ENCODE data around the gene UBXN10. TPM values are rescaled to one million over a fixed set of nuclear protein-coding genes. Genes with fewer than 3 reads are reported as not detected.

UBXN10 gene
- total and polyA plus RNA-seq, 2 of the 4 experiments (the other 2 are of a cell fraction), result not detected

DNA sequence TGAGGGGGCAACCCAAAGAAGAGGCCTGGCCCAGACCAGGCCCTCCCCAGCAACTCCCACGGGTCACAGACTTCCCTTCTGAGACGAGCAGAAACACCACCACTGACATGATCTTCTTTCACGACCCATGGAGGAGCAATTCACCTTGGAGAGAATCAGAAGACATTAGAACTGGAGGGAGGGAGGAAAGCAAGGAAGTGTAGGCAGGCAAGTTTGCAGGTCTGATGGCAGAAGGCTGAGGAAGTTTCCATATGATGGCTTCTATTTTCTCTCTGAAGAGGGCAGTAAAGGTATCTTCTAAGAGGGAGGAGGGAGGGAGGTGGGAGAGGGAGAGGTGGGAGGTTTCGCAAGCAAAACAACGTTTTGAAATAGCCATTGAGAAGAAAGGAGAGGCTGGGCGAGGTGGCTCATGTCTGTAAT, 1.4 kb upstream of the UBXN10 start:
- dilution Hi-C loops (cut with HindIII; ENCODE audit: low sequenced_read_pairs, unreplicated experiment) (no loop called here), in situ Hi-C loops (cut with MboI; ENCODE audit: low sequenced_read_pairs) (no loop called here), intact Hi-C loops (cut with micrococcal nuclease) (no loop called here)
- Histone ChIP-seq H2BK20ac (ENCODE audit: low read depth, low read length) (no peak overlapping the region), H3K18ac (ENCODE audit: low read depth, low read length) (no peak overlapping the region), H3K4me1 (ENCODE audit: control insufficient read depth, insufficient read depth, low read length) (no peaks in the 10 kb centered on the region), H3K56ac (ENCODE audit: extremely low read depth, insufficient read depth, low read length) (no peak overlapping the region), H2BK5ac (ENCODE audit: low read depth, low read length, poor library complexity, severe bottlenecking) (no peak overlapping the region), H2BK120ac (ENCODE audit: low read depth, low read length) (no peak overlapping the region), H3K36me3 (ENCODE audit: control insufficient read depth, insufficient read depth, low read length) (no peaks in the 10 kb centered on the region), H3K4me2 (ENCODE audit: low read depth, low read length) (no peak overlapping the region), H2AK5ac (ENCODE audit: low read depth, low read length) (no peak overlapping the region), H4K91ac (ENCODE audit: insufficient read depth, low read depth, low read length) (no peak overlapping the region), H3K14ac (replicated peaks; ENCODE audit: low read depth, low read length) (no peak overlapping the region), H4K5ac (ENCODE audit: low read depth, low read length) (no peak overlapping the region), H2BK15ac (ENCODE audit: low read depth, low read length) (no peak overlapping the region), H4K8ac (ENCODE audit: low read depth in 2 of 2, low read length in 2 of 2) (no peak overlapping the region), H3K9me3 (ENCODE audit: control insufficient read depth, insufficient read depth, low read length) (peaks cover 4% of the 10 kb centered on the region; the same call in 1 of the 2 replicates), H2AFZ (replicated peaks; ENCODE audit: low read length, poor library complexity) (peak overlapping the region; percentile 58), H4K20me1 (ENCODE audit: insufficient read depth, low read length) (no peaks in the 10 kb centered on the region), H3K4ac (ENCODE audit: low read depth, low read length) (no peak overlapping the region), H3K27ac (ENCODE audit: insufficient read depth, low read length) (no peak overlapping the region), H3K27me3 (ENCODE audit: control insufficient read depth, insufficient read depth, low read length) (peaks cover 54% of the 10 kb centered on the region), H3K23ac (ENCODE audit: low read depth, low read length) (no peak overlapping the region), H3K4me3 (ENCODE audit: insufficient read depth, low read depth, low read length) (no peak overlapping the region), H3K9me1 (ENCODE audit: insufficient read depth, low read length) (no peaks in the 10 kb centered on the region), H3K9ac (ENCODE audit: low read depth, low read length) (no peak overlapping the region), H2AK9ac (replicated peaks; ENCODE audit: low read depth, low read length, poor library complexity) (no peak overlapping the region), H3K79me1 (ENCODE audit: low read depth in 1 of 2, low read length in 2 of 2) (no peaks in the 10 kb centered on the region)
- no peak for ATAC-seq (ENCODE audit: low read depth)
- POLR2A ChIA-PET (ENCODE audit: unreplicated experiment), result no interaction called here
- no peak for DNase-seq
- CTCF ChIA-PET, result no interaction called here
- no CpG with 5 or more reads among the region's 6 CpGs for WGBS, 2 experiments (ENCODE audit: extremely low coverage in 2 of 2, insufficient read length in 1 of 2)
- no peak for TF ChIP-seq NFE2L2 (IDR thresholded peaks at IDR 0.05; ENCODE audit: low read depth, low read length)
- TF ChIP-seq MAFK (IDR thresholded peaks at IDR 0.05; ENCODE audit: low read depth, low read length), result no peak
- TF ChIP-seq, protein P1, sequence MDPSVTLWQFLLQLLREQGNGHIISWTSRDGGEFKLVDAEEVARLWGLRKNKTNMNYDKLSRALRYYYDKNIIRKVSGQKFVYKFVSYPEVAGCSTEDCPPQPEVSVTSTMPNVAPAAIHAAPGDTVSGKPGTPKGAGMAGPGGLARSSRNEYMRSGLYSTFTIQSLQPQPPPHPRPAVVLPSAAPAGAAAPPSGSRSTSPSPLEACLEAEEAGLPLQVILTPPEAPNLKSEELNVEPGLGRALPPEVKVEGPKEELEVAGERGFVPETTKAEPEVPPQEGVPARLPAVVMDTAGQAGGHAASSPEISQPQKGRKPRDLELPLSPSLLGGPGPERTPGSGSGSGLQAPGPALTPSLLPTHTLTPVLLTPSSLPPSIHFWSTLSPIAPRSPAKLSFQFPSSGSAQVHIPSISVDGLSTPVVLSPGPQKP (IDR thresholded peaks at IDR 0.05; ENCODE audit: borderline replicate concordance, low read depth, low read length), result no peak
- BruUV-seq (replicated peaks), result no TSS peak

Data from IMR-90 (cell line).